ENCODE measurements around the gene TBC1D22A. TPM values are rescaled to one million over a fixed set of nuclear protein-coding genes. Genes with fewer than 3 reads are reported as not detected.

Gene TBC1D22A
- total RNA-seq, 2 donors from 2014 or later: 21.0 to 27.9 TPM

DNA sequence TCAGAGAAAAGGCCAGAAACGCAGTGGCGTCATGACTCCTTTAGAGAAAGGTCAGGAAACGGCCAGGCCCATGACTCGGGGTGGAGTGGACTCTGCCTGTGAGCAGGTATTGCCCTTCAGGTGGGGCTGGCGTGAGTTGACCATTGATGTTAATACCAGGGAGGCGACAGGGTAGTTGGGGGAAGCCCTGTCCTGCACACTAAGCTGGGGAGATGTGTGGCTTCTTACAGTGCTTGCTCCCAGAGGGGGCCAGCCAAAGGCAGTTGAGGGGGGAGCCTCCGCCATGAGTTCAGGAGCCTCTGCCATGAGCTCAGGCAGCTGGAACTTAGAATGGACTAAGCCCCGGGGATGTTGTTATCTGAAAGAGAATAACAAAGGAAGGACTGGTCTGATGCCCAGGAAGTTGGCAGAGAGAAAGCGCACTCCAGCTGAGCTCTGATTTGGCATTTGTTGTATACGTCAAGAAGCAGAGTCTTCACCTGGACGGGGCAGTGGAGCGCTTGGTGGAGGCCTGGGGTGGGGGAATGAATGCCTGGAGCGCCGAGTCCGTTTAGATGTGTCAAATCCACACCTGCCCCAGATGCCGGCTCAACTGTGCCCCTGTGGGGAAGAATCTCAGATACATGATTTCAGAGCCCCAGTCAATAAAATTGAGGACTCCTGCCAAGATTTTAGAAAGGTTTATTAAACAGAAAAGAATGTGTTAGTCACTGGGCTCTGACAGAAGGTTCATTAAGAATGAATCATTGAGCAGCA, 222.5 kb downstream of the TBC1D22A start:
- H3K27me3 Mint-ChIP-seq (ENCODE audit: insufficient read depth): no peaks in the 10 kb centered on the region
- no peak overlapping the region for H3K27ac Mint-ChIP-seq
- Histone ChIP-seq H3K36me3 (ENCODE audit: control insufficient read depth, insufficient read depth, low read length) (peaks cover under 1% of the 10 kb centered on the region), H3K4me1 (ENCODE audit: control insufficient read depth, insufficient read depth, low read length) (no peaks in the 10 kb centered on the region), H3K4me3 (ENCODE audit: low read length) (no peak overlapping the region), H3K9ac (ENCODE audit: extremely low read depth, low read length, poor library complexity, severe bottlenecking) (no peak overlapping the region), H3K9me3 (ENCODE audit: control insufficient read depth, low read length) (no peaks in the 10 kb centered on the region), H3K27me3 (ENCODE audit: control insufficient read depth, insufficient read depth, low read length, poor library complexity, severe bottlenecking) (no peaks in the 10 kb centered on the region), H3K27ac (ENCODE audit: low read depth, low read length) (no peak overlapping the region)
- DNase-seq: no peak
- H3K4me3 Mint-ChIP-seq: no peak overlapping the region
- H3K9me3 Mint-ChIP-seq: no peaks in the 10 kb centered on the region
- no peaks in the 10 kb centered on the region for H3K4me1 Mint-ChIP-seq
- TF ChIP-seq, protein P1, sequence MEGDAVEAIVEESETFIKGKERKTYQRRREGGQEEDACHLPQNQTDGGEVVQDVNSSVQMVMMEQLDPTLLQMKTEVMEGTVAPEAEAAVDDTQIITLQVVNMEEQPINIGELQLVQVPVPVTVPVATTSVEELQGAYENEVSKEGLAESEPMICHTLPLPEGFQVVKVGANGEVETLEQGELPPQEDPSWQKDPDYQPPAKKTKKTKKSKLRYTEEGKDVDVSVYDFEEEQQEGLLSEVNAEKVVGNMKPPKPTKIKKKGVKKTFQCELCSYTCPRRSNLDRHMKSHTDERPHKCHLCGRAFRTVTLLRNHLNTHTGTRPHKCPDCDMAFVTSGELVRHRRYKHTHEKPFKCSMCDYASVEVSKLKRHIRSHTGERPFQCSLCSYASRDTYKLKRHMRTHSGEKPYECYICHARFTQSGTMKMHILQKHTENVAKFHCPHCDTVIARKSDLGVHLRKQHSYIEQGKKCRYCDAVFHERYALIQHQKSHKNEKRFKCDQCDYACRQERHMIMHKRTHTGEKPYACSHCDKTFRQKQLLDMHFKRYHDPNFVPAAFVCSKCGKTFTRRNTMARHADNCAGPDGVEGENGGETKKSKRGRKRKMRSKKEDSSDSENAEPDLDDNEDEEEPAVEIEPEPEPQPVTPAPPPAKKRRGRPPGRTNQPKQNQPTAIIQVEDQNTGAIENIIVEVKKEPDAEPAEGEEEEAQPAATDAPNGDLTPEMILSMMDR (conservative IDR thresholded peaks at IDR 0.05): no peak
- 90 to 94% methylated on average over 11 to 16 of the region's 16 CpGs for WGBS, 2 experiments (ENCODE audit: insufficient coverage in 1 of 2, insufficient read length in 1 of 2)
- peaks cover 18% of the 10 kb centered on the region for H3K36me3 Mint-ChIP-seq (ENCODE audit: low read depth)

DNA sequence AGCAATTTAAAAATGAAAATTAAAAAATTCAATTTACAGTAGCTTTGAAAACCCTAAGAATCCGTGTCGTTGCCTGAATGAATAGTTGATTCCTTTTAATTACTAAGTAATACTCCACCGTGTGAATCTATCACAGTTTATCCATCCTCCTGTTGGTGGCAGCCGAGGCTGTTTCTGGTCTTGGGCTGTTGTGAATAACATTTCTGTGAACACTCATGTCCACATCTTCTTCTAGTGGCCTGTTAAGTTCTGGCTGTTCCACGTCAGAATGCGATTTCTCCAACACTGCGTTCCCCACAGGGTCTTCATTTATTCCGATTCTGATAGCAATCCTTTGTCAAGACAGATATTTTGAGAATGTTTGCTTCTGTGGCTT, 223.0 kb downstream of the TBC1D22A start:
- Histone ChIP-seq H3K9ac (ENCODE audit: extremely low read depth, low read length, poor library complexity, severe bottlenecking) (no peak overlapping the region), H3K4me3 (ENCODE audit: low read length) (no peak overlapping the region), H3K27ac (ENCODE audit: low read depth, low read length) (no peak overlapping the region), H3K36me3 (ENCODE audit: control insufficient read depth, insufficient read depth, low read length) (no peaks in the 10 kb centered on the region), H3K4me1 (ENCODE audit: control insufficient read depth, insufficient read depth, low read length) (no peaks in the 10 kb centered on the region), H3K27me3 (ENCODE audit: control insufficient read depth, insufficient read depth, low read length, poor library complexity, severe bottlenecking) (no peaks in the 10 kb centered on the region), H3K9me3 (ENCODE audit: control insufficient read depth, low read length) (no peaks in the 10 kb centered on the region)
- no peak for DNase-seq
- Mint-ChIP-seq H3K27ac (no peak overlapping the region), H3K9me3 (no peaks in the 10 kb centered on the region), H3K36me3 (ENCODE audit: low read depth) (peaks cover 15% of the 10 kb centered on the region), H3K27me3 (ENCODE audit: insufficient read depth) (no peaks in the 10 kb centered on the region), H3K4me3 (no peak overlapping the region), H3K4me1 (no peaks in the 10 kb centered on the region)
- TF ChIP-seq, protein P1 (conservative IDR thresholded peaks at IDR 0.05): no peak
- 95 to 98% methylated on average over 7 to 8 of the region's 8 CpGs for WGBS, 2 experiments (ENCODE audit: insufficient coverage in 1 of 2, insufficient read length in 1 of 2)

DNA sequence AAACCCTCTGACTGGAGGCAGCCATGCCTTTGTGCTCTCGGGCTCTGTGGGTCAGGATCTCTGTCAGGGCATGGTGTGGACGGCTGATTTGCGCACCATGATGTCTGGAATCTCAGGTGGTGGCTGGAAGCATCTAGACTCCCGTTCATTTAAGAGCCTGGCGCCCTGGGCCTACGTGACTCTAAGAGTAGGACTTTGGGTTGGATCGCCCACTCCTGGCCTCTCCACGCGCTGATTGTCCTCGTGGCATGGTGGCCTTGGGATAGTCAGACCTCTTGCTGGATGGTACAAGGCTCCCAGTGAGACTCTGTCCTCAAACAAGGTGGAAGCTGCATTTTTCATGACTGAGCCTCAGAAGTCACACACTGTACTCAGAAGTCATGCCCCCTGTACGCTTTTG, 224.3 kb downstream of the TBC1D22A start:
- WGBS, 2 experiments (ENCODE audit: insufficient coverage in 1 of 2, insufficient read length in 1 of 2): 94 to 97% methylated on average over 11 of the region's 11 CpGs
- Histone ChIP-seq H3K4me3 (ENCODE audit: low read length) (no peak overlapping the region), H3K4me1 (ENCODE audit: control insufficient read depth, insufficient read depth, low read length) (no peaks in the 10 kb centered on the region), H3K9ac (ENCODE audit: extremely low read depth, low read length, poor library complexity, severe bottlenecking) (no peak overlapping the region), H3K27ac (ENCODE audit: low read depth, low read length) (no peak overlapping the region), H3K27me3 (ENCODE audit: control insufficient read depth, insufficient read depth, low read length, poor library complexity, severe bottlenecking) (no peaks in the 10 kb centered on the region), H3K9me3 (ENCODE audit: control insufficient read depth, low read length) (no peaks in the 10 kb centered on the region), H3K36me3 (ENCODE audit: control insufficient read depth, insufficient read depth, low read length) (peaks cover 4% of the 10 kb centered on the region)
- no peaks in the 10 kb centered on the region for H3K27me3 Mint-ChIP-seq (ENCODE audit: insufficient read depth)
- TF ChIP-seq, protein P1 (conservative IDR thresholded peaks at IDR 0.05): no peak
- no peak for DNase-seq
- no peak overlapping the region for H3K27ac Mint-ChIP-seq
- H3K9me3 Mint-ChIP-seq: no peaks in the 10 kb centered on the region
- H3K36me3 Mint-ChIP-seq (ENCODE audit: low read depth): peaks cover 6% of the 10 kb centered on the region
- H3K4me1 Mint-ChIP-seq: no peaks in the 10 kb centered on the region
- no peak overlapping the region for H3K4me3 Mint-ChIP-seq

Data from endodermal cell (in vitro differentiated cells).